HAP-1 (cell line): ENCODE data around the gene HOXA3.
A peak's percentile ranks its signal among the peaks of the same experiment; 100 is the strongest.

Experiments used
- DNase-seq, 2 experiments: peaks; one replicate each; pipeline ENCODE4 v3.0.0-alpha.2; 2016 to 2020; ENCODE audit warnings: low spot score in 2 of 2
- H3K27me3 ChIP-seq: fragments of 250-450 bp; sonication (Bioruptor Pico); 2 replicates; pipeline ENCODE4 v1.5.1; 2020; ENCODE audit warnings: low read depth, mild to moderate bottlenecking, moderate library complexity
- H3K36me3 ChIP-seq: fragments of 250-450 bp; sonication (Bioruptor Pico); replicated peaks from 2 replicates; pipeline ENCODE4 v1.5.1; 2020; ENCODE audit warnings: mild to moderate bottlenecking
- H3K4me1 ChIP-seq: fragments of 250-450 bp; sonication (Bioruptor Pico); 2 replicates; pipeline ENCODE4 v1.5.1; 2020; ENCODE audit warnings: mild to moderate bottlenecking
- H3K4me3 ChIP-seq: fragments of 250-450 bp; sonication (Bioruptor Pico); 2 replicates; pipeline ENCODE4 v1.5.1; 2020; ENCODE audit warnings: mild to moderate bottlenecking, moderate library complexity
- H3K9me3 ChIP-seq: fragments of 250-450 bp; sonication (Bioruptor Pico); 2 replicates; pipeline ENCODE4 v1.5.1; 2020; ENCODE audit warnings: mild to moderate bottlenecking, moderate library complexity
- in situ Hi-C: fragments of 300-500 bp; cut with MboI; formaldehyde crosslinking; loops from 3 replicates; pipeline ENCODE4 v1.14.3; 2020; ENCODE audit warnings: low sequenced_read_pairs, inconsistent platforms, mixed read lengths

The HOXA3 gene

GRCh38 chr7:27185854-27186667 lies 33.7 kb upstream of the HOXA3 start:
- Histone ChIP-seq H3K4me3 (peak overlapping the region; percentile 60), H3K36me3 (peaks cover 12% of the 10 kb centered on the region), H3K4me1 (peaks cover 35% of the 10 kb centered on the region), H3K27me3 (no peaks in the 10 kb centered on the region), H3K9me3 (no peaks in the 10 kb centered on the region)
- in situ Hi-C loops: no loop called here
- DNase-seq: peak; percentile 67 to 70

- no peaks in the 10 kb centered on the region for H3K27me3 ChIP-seq
- in situ Hi-C loops: no loop called here
- peaks cover 40% of the 10 kb centered on the region for H3K4me1 ChIP-seq
These were observed 32.9 kb upstream of the HOXA3 start, which contains the start of gene HOXA11 for GRCh38 chr7:27185013-27185853. TSS of gene HOXA11 (minus strand) at chr7:27185232. CDS start at chr7:27185144, 88 bp downstream.

GRCh38 chr7:27184337-27185012 lies 32.1 kb upstream of the HOXA3 start:
- Histone ChIP-seq H3K9me3 (no peaks in the 10 kb centered on the region), H3K27me3 (no peaks in the 10 kb centered on the region), H3K36me3 (peaks cover 12% of the 10 kb centered on the region), H3K4me3 (peak overlapping the region; percentile 60), H3K4me1 (peaks cover 39% of the 10 kb centered on the region)
- DNase-seq: peak; percentile 27 to 66
- in situ Hi-C loops: no loop called here

More at GRCh38 chr7:27185013-27185853, 32.9 kb upstream of the HOXA3 start, which contains the start of gene HOXA11:
- DNase-seq: peak; percentile 87 to 97
- H3K36me3 ChIP-seq: peaks cover 12% of the 10 kb centered on the region
- no peaks in the 10 kb centered on the region for H3K9me3 ChIP-seq
- peak within 1 kb of the TSS; percentile 60 for H3K4me3 ChIP-seq

GRCh38 chr7:27183682-27184336 lies 31.4 kb upstream of the HOXA3 start:
- DNase-seq: peak in 1 of 2 experiments; percentile 37
- in situ Hi-C loops: no loop called here
- H3K4me1 ChIP-seq: peaks cover 35% of the 10 kb centered on the region
- no peaks in the 10 kb centered on the region for H3K9me3 ChIP-seq
- H3K27me3 ChIP-seq: no peaks in the 10 kb centered on the region
- peaks cover 12% of the 10 kb centered on the region for H3K36me3 ChIP-seq
- H3K4me3 ChIP-seq: peak overlapping the region; percentile 60

GRCh38 chr7:27182861-27183681 lies 30.7 kb upstream of the HOXA3 start:
- Histone ChIP-seq H3K36me3 (peaks cover 12% of the 10 kb centered on the region), H3K4me1 (peaks cover 27% of the 10 kb centered on the region), H3K9me3 (no peaks in the 10 kb centered on the region), H3K4me3 (peak overlapping the region; percentile 60), H3K27me3 (no peaks in the 10 kb centered on the region)
- DNase-seq: peak; percentile 61 to 64
- in situ Hi-C loops: no loop called here

- peak in 1 of 2 experiments; percentile 37 for DNase-seq
- in situ Hi-C loops: no loop called here
- Histone ChIP-seq H3K36me3 (peaks cover 12% of the 10 kb centered on the region), H3K9me3 (no peaks in the 10 kb centered on the region), H3K4me3 (peak overlapping the region; percentile 60), H3K27me3 (no peaks in the 10 kb centered on the region), H3K4me1 (peaks cover 30% of the 10 kb centered on the region)
These were observed 30.0 kb upstream of the HOXA3 start for GRCh38 chr7:27182285-27182841.

GRCh38 chr7:27181795-27182275 lies 29.5 kb upstream of the HOXA3 start:
- in situ Hi-C loops: no loop called here
- no peaks in the 10 kb centered on the region for H3K9me3 ChIP-seq

GRCh38 chr7:27180431-27181420 lies 28.3 kb upstream of the HOXA3 start:
- Histone ChIP-seq H3K27me3 (no peaks in the 10 kb centered on the region), H3K9me3 (no peaks in the 10 kb centered on the region), H3K36me3 (peaks cover 12% of the 10 kb centered on the region), H3K4me1 (peaks cover 23% of the 10 kb centered on the region), H3K4me3 (peak overlapping the region; percentile 26)
- in situ Hi-C loops: no loop called here
- DNase-seq: peak in 1 of 2 experiments; percentile 8

More at GRCh38 chr7:27181795-27182275, 29.5 kb upstream of the HOXA3 start:
- DNase-seq: peak in 1 of 2 experiments; percentile 7
- H3K27me3 ChIP-seq: no peaks in the 10 kb centered on the region
- no peak overlapping the region for H3K4me3 ChIP-seq
- peaks cover 12% of the 10 kb centered on the region for H3K36me3 ChIP-seq
- H3K4me1 ChIP-seq: peaks cover 25% of the 10 kb centered on the region

GRCh38 chr7:27179503-27180430 lies 27.4 kb upstream of the HOXA3 start:
- peak; percentile 76 to 92 for DNase-seq
- Histone ChIP-seq H3K36me3 (peaks cover 12% of the 10 kb centered on the region), H3K9me3 (no peaks in the 10 kb centered on the region), H3K27me3 (no peaks in the 10 kb centered on the region), H3K4me1 (peaks cover 24% of the 10 kb centered on the region), H3K4me3 (peak overlapping the region; percentile 26)
- in situ Hi-C loops: no loop called here

- DNase-seq: peak in 1 of 2 experiments; percentile 18
- H3K4me3 ChIP-seq: no peak overlapping the region
- H3K9me3 ChIP-seq: no peaks in the 10 kb centered on the region
- peaks cover 12% of the 10 kb centered on the region for H3K36me3 ChIP-seq
- H3K4me1 ChIP-seq: peaks cover 29% of the 10 kb centered on the region
- no peaks in the 10 kb centered on the region for H3K27me3 ChIP-seq
- in situ Hi-C loops: no loop called here
These were observed 26.6 kb upstream of the HOXA3 start for GRCh38 chr7:27179030-27179429.
